NCI-H510A treated with DMSO at 0.1 percent for 48 hours (cell line): Measurements from ENCODE around the gene JOSD1.
"Not testable (repeated sequence)": the region's sequence is repeated elsewhere in the genome, so short reads cannot be mapped to it uniquely, and the experiment has no call there.

ENCODE experiments used
- DNase-seq: peaks from one replicate; lab custom pipeline; 2025; lab: John Stamatoyannopoulos, UW

Gene JOSD1

DNA sequence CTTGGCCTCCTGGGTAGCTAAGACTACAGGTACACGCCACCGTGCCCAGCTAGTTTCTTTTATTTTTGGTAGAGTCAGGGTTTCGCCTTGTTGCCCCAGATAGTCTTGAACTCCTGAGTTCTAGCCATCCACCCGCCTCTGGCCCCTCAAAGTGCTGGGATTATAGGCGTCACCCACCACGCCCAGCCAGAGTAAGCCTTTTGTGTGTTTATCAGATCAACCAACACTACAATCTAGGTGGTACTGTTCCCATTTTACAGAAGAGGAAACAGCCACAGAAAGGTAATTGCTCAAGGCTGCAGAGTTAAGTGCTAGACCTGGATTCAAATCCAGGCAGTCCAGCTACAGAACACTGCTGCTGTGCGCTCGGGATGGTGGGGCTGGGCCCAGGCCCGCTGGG, 15.8 kb downstream of the JOSD1 start:
- no peak for DNase-seq

DNA sequence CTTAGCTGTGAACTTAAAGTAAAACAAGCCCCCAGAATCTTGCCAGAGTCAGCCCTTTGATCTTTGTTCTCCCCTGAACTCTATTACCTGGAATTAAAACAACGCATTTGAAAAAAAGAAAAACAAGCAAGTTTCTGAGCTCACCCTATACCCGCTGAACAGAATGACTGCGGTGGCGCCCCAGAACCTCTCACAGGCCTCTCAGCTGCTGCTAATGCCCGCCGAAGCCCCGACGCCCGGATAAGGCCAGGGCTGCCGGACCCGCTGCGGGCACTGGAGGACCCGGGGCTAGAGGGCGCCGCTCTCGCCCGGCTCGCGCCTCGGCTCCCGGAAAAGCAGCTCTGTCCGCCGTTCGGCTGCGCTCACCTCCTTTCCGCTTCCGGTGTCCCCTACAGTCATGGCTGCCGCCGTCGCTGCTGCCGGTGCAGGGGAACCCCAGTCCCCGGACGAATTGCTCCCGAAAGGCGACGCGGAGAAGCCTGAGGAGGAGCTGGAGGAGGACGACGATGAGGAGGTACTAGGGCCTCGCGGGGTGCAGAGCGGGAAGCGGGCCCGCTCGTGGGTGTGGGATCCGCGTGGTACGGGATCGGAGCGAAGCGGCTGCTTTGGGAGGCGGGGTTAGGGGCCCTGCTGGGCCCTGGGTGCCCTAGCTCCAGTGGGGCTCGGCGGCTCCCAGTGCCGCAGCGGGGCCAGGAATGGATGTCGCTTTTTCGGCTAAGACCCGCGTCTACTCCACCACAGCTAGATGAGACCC, 19.0 kb downstream of the JOSD1 start, which contains the start of gene TOMM22:
Gene TOMM22 (plus strand): TSS at position 376 of the 754 bp plus-strand sequence. CDS start 22 bp downstream, at position 398.
- peak; percentile 74 for DNase-seq

DNA sequence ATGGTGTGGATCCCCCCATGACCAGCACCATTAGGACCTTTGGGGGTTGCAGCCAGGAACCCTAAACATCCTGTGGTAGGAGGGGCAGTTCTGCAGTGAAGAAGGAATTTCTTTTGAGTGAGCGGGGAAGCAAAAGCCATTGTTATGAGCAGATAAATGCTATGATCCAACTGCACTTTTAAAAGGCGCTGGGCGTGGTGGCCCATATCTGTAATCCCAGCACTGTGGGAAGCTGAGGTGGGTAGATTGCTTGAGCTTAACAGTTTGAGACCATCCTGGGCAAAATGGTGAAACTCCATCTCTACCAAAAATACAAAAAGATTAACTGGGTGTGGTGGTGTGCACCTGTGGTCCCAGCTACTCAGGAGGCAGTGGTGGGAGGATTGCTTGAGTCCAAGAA, 24.9 kb downstream of the JOSD1 start:
- DNase-seq = no peak

DNA sequence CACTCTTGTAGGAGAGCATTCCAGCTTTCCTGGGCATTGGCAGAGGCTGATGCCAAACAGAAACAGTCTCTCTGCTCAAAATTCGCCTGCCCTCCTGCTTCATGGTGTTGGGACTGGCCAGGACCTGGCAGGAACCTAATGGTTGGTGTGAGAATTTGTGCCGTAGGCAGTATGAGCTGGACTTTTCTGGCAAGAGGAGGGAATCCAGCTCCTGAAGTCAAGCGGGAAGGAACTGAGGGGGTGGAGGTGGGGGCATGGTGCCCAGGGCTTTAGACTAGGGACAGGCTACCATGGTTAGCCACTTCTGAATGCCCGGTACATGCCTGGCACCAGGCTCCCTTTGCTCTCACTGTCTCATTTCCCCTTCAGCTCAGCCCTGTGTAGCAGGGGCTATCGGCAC, 25.9 kb downstream of the JOSD1 start:
- no peak for DNase-seq

DNA sequence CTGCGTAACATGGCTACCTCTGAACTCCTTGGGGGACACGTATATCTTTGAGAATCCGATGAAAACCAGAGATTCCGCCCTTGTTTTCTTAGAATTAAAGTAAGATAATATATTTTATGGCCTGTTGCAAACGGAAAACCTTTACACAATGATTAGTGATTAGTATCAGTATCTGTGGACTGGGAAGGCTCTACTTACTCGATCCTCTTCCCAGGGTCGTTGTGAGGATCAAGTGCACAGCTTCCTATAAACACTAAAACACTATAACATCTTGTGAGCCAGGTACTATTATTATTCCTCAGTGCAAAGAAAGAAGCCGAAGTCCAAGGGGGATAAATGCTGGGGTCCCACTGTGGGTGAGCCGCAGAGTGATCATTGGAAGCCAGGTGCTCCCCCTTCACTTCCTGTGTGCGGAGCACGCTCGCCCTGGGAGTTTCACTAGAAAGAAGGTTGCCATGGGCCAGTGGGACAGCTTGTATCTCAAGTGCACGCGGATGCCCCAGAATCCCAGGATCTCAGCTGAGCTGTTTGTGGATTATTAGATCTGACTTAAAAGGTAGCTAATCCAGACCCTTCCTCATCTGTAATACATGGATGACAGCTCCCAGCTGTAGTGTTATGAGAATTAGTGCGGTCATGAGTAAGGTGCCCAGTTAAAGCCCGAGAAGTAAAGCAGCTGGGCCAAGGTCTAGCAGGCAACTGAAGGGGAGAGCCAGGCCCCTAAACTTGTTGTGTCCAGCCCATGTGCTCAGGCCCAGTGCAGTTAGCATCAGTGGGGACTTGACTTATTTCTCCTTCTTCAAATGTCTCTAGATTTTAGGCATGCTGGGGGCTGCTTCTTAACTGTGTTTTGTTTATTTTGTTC, 43.5 kb downstream of the JOSD1 start:
- peak; percentile 12 for DNase-seq

DNA sequence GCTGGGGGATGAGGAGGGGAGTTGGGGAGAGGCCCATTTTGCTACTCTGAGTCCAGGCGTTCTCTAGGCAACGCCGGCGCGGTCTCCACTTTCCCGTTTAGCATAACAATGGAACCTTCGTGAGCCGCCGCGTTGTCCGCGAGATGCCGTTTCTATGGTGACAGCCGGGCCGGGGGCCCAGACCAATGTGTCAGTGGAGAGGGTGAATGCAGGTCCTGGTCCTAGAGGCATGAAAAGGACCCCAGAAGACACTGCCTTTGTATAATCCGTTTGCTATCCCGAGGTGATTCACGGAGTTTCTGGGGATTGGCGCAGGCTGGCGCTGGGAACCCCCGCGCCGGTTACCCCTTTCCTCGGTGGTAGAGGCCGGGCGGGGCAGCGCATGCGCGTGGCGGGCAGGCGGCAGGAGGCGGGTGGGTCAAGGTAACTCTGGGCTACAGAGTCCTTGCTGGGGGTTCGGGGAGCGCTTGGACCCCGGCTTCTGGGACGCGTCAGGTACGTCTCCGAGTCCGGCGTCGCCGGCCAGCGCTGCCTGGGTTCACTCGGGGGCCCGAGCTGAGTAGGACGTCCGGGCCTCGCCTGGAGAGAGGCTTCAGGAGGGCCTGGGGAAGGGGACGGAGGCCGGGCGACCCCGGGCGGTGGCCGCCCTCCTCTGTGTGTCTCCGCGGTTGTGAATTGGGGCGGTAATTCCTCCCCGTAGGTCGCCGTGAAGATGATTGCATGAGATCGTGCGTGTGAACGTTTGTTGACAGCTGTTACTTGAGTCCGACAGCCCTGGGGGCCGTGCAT, 44.3 kb downstream of the JOSD1 start, which contains the start of the genes CBY1 and FAM227A:
Gene CBY1 (plus strand): TSS at position 383 of the 789 bp plus-strand sequence. CDS start 11,417 bp downstream, outside the sequence.
Gene FAM227A (minus strand): TSS at position 137 of the 789 bp plus-strand sequence. CDS start 6,224 bp downstream, outside the sequence.
- peak; percentile 80 for DNase-seq

DNA sequence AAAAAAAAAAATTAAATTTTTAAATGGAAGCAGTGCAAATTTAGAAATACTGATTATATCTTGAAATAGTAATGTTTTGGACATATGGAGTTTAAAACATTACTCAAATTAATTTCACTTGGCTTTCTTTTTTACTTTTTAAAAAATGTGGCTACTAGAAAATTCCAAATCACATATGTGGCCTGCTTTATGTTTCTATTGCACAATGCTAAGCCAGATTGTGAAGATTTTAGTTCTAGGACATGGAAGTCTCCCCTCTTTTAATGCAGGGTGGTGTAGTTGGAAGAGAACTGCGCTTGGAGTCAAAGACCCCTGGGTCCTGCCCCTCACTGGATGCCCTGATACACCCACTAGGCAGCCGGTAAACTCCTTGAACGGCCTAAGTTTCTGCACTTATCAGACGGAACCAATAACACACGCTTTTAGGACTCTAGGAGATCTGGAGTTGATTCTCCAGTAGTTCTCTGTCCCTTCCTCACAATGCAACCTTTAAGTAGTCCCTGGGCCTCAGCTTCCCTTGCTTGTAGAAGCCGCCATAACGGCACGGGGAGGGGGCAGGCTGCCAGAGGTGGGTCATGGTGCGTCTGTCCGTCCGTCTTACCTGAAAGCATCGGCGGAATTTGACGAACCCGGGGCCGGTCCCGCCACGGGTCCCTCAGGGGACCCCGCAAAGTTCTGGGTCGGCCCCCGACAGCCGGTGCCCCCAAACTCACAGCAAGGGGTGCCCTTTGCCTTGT, 45.1 kb downstream of the JOSD1 start:
- DNase-seq = peak; percentile 32

DNA sequence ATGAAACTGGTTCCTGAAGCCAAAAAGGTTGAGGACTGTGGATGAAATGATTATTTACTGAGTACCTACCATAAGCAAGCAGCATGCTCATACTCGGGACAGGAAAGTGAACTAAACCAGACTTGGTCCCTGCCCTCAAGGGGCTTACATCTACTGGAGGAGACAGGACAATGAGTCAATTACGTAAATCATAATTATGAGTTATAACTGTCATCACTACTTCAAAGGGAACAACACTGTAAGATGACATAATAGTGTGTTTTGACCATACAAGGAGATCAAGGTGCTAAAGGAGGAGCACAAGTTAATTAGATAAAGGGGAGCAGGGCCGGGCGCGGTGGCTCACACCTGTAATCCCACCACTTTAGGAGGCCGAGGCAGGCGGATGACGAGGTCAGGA, 47.0 kb downstream of the JOSD1 start:
- DNase-seq = no peak

DNA sequence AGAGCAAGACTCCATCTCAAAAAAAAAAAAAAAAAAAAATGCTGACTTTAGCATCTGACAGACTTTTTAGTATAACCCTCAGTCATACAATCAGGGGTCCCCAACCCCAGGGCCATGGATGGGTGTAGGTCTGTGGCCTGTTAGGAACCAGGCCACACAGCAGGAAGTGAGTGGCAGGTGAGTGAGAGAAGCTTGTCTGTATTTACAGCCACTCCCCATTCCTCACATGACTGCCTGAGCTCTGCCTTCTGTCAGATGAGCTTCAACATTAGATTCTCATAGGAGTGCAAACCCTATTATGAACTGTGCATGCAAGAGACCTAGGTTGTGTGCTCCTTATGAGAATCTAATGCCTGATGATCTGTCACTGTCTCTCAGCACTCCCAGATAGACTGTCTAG, 47.9 kb downstream of the JOSD1 start:
- peak; percentile 11 for DNase-seq

DNA sequence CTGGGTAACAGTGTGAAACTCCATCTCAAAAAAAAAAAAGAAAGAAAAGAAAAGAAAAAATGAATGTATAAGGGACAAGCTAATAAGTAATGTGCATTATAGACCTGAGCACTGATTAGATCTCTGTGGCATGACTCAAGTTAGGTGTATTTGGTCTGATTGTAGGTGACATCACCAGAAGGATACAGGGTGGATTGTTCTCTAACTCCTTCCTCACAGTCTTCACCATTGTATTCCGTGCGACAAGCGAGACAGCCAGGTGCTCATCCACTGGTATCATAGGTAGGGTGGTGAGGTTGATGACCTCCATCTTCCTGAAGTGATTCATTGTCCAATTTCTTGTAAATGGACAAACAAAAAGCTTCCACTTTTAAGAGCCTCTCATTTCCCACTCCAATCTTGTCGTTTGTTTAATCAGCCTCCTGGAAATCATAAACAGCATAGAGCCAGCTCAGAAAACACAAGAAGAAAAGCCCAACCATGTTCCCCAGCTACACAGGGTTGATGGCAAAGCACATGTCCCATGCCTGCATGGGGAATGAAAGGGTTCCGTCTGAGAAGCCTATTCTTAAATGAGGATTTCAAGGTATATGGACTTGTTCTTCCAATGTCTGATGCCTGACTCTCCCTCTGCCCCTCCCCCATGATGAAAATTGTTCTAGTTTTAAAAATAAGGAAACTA, 50.8 kb downstream of the JOSD1 start:
- DNase-seq = peak; percentile 23

DNA sequence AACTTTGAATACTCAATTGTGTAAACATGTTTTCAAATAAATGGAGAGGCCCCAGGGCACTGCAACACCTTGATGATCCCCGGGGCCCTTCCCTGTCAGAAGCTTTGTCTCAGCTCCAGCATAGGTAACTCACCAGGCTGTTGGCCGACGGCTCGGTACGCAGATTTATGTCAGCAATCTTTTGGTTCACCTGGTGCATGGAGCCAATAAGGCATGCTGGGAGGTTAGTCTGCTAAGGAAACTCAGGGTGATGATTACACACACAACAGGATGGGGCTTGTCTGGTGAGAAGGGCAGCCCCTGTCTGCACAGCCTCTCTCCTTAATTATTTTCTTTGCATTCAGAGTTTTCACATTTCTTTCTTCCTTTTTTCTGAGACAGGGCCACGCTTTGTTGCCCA, 55.3 kb downstream of the JOSD1 start:
- no peak for DNase-seq

DNA sequence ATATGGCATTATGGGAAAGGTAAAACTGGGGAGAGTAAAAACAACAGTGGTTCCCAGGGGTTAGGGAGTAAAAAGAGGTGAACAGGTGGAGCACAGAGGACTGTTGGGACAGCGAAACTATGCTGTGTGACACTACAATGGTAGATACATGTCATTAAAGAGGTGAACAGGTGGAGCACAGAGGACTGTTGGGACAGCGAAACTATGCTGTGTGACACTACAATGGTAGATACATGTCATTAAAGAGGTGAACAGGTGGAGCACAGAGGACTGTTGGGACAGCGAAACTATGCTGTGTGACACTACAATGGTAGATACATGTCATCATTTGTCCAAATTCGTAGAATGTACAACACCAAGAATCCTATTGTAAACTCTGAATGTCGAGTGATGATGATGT, 56.5 kb downstream of the JOSD1 start:
- DNase-seq = not testable (repeated sequence)

DNA sequence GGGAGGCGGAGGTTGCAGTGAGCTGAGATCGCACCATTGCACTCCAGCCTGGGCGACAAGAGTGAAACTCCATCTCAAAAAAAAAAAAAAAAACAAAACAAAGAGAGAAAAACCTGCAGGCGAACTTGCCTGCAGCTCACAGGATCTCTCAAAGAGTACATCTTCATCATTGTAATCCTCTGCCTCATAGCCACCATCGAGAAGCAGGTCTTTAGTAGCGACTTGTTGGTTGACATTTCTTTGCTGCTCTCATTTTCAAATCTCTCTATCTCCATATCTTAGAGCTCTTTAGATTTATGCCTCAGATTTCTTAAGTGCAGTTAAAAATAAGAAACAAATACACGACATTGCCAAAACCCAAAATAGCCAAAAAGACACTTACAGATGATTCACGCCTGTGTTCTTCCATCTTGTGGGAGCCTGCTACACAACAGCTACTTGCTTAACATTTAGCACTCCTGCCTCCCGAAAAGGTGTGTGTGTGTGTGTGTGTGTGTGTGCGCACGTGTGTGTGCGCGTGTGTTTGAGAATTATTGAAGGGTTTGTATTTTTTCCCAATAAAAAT, 59.2 kb downstream of the JOSD1 start:
- no peak for DNase-seq

DNA sequence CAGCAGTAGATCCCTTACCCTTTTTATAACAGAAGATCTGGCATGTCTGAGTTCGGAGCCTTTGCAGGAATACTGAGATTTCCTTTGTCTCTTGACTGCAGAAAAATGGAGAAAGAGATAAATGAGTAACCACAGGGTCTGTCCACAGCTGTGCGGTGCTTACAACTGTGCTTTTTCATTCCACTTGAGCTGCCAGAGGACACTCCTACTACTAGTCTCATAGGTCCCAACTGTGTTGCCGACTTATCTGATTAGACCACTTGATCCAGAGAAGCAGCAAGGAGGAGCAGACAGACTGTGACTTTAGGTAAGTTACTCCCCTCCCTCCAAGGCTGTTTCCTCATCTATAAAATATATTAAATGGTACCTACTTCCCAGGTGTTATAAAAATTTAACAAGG, 62.0 kb downstream of the JOSD1 start:
- no peak for DNase-seq

DNA sequence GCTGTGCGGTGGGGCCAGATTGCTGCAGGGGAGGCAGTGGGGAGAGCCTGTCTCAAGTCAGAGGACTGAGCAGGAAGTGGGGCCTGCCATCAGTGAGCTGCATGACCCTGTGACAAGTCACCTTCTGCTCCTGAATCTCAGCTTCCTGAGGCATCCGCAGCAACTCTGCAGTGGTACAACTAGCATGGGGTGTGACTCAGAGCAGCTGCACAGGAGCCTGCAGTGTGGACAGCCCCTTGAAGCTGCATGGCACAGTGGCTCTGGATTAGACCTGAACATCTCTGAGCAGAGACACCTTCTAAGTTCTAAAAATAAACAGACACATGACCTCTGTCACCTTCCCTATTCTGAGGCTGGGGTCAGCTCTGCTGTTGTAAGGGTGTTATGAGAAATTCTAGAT, 62.5 kb downstream of the JOSD1 start:
- DNase-seq = no peak
